HG02588 (cell line): ENCODE data around the gene PAPSS2.
"Not testable (repeated sequence)": the region's sequence is repeated elsewhere in the genome, so short reads cannot be mapped to it uniquely, and the experiment has no call there.

Source experiments
- ATAC-seq: cut with Tn5 transposase; IDR thresholded peaks from one replicate; pipeline ENCODE4 v1.9.1; 2021; ENCODE audit warnings: mild to moderate bottlenecking, moderate library complexity; ENCODE audit not compliant: unreplicated experiment

Gene PAPSS2

GRCh38 chr10:87642486-87642885 lies 17.2 kb upstream of the PAPSS2 start:
- ATAC-seq, result no peak

GRCh38 chr10:87642988-87643387 lies 16.7 kb upstream of the PAPSS2 start:
- ATAC-seq, result no peak

DNA sequence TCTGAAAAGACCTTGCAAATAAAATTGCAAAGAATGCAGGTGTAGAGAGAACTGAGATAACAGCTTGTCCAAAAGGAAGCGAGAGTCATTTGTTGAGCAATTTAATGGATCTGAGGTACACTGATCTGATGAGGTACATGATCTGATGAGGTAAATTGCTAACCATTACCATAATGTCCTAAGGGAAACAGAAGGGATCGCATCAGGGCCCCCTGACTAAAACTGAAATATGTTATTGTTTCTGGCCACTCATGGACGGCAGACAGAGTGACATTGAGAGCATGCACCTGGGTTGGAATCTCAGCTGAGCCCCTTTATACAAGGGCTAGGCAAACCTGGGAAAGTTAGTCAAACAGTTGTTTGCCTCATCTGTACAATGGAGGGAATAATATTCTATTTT lies 15.8 kb upstream of the PAPSS2 start:
- no peak for ATAC-seq

- not testable (repeated sequence) for ATAC-seq
Measured at GRCh38 chr10:87644500-87644899, 15.2 kb upstream of the PAPSS2 start.

GRCh38 chr10:87646192-87646909 lies 13.3 kb upstream of the PAPSS2 start:
- no peak for ATAC-seq

DNA sequence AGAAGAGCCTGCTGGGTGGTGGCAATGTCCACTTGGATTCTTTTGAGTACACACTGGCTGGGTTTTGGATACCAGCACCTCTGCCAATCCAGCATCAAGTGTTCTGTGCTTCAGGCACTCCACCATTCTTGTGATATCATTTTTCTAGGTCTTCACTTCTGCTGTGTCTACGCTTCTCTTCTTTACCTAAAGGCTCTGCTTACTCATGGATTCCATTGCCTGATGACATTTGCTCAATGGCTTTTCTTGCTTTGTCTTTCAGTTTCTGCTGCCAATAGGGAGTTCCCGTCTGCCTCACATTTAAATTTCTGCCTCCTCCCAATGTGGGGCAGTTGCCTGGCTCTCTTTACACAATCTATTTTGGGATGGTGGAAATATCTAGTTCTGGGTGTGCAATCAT lies 12.7 kb upstream of the PAPSS2 start:
- ATAC-seq, result no peak

GRCh38 chr10:87650838-87651589 lies 8.7 kb upstream of the PAPSS2 start:
- ATAC-seq, result no peak

DNA sequence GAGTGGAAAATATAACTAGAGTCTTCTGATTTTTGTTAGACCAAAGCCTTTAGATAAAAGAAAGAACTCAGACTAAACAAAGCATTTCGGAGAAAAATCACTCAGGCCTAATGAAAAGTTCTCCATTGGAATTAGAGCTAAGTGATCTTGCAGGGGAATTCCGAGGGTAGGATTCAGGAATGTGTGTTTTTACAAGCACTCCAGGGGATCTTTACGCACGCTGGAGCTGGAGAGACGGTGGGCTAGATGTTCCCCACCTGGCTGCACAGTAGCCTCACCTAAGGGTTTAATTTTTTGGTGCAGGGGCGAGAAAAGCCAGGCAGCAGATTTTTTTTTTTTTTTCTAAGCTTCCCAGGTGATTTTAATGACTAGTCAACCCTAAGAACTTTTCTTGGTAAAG lies 7.9 kb upstream of the PAPSS2 start:
- ATAC-seq, result no peak

DNA sequence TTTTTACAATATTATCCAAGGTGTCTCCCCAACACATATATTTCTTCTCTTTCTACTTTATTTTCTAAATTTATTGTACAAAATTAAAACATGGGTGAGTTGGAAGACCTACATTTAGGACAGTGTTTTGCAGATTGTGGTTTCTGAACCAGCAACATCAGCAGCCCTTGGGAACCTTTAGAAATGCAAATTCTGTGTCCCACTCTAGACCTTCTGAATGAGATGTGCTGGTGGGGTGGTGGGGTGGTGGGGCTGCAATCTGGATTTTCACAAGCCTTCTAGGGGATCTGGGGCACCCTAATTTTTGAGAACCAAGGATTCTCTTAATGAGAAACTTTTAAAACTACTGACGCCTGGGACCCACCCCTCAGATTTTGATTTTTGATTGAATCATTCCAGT lies 7.4 kb upstream of the PAPSS2 start:
- no peak for ATAC-seq

DNA sequence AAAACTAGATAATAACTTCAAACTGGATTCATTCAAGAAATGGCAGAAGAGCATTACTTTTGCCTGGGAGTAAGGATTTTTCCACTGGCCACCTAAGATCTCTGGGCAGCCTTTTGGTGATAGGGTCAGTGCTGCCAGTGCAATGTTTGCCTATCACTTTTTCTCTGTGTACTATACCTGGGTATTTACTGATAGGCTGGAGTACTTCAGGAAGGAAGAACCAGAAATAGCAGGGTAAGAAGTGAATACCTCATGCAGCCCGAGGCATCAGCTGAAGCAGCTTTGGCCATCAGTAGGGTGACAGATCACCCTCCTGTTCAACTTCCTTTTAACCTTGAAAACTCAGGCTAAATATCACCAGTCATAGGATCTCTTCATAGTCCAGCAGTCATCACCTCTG lies 5.5 kb upstream of the PAPSS2 start:
- ATAC-seq, result no peak

- ATAC-seq, result no peak
Measured at GRCh38 chr10:87656431-87657072, 3.1 kb upstream of the PAPSS2 start.

GRCh38 chr10:87657371-87657770 lies 2.3 kb upstream of the PAPSS2 start:
- ATAC-seq, result no peak

DNA sequence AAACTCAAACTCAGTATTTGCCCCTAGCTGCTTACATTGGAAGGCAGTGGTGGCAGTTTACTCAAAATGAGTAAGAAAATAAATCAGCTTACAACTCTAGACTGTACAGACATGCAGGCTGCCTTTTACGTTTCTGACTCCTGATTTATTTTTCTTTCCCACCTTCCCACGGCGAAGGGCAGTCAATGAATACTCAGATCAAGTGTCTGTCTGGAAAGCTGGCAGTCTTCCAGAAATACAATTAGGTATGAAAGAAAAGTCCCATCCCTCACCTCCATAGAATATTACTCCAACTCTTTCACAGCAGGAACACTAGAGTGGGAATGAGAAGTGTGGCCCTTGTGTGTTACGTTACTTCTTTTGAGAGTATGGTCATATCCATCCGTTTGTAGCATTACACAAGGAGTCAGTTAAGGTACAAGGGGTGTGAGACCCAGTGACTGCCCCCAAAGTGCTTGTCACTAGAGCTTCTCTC lies 1.3 kb upstream of the PAPSS2 start:
- ATAC-seq, result no peak

- ATAC-seq, result no peak
Measured at GRCh38 chr10:87658858-87659555, 671 bp upstream of the PAPSS2 start.

GRCh38 chr10:87660484-87661133 lies 931 bp downstream of the PAPSS2 start:
- no peak for ATAC-seq

DNA sequence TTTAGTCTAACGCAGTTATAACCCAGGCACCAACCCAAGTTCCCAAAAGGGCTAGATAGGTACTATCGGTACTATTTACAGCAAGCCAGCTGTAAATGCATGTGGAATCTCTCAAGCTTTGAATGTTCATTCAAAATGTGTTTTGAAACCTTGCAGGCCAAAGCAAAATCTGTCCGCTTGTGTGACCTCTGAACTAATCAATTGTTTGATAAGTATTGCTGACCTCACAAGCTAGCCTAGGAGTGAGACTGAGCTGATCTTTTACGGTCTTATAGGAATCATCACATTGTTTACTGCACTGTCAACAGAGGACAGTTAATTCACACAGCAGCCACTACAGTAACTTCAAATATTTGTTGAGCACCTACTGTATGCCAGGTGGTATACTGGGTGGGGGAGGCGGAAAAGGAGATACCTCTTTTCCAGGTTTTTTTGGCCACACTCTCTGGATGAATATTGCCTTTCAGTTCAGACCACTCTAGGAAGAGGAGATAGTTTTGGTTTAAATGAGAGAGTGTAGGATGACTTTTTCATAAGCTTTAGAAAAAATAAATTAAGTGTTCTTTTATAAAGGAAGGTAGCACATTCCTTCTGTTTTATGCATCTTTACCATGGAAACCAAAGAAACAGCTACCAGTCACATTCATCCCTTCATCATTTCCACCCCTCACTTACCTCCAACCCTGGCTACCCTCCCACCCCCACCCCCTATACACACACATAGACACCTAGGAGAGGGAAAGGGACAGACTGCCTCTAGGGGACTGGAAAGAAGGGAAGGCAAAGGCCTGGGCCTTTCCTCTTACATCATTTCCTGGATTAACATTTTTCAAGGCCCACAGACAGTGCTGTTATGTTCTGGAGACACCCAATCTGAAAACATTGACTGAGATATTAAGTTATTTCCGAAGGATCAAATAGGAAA lies 2.4 kb downstream of the PAPSS2 start:
- ATAC-seq, result no peak

GRCh38 chr10:87664276-87664701 lies 4.6 kb downstream of the PAPSS2 start:
- no peak for ATAC-seq

GRCh38 chr10:87667493-87667892 lies 7.8 kb downstream of the PAPSS2 start:
- ATAC-seq, result no peak

- no peak for ATAC-seq
Measured at GRCh38 chr10:87668324-87669074, 8.8 kb downstream of the PAPSS2 start.
